GM23338 (cell line): ENCODE results near the gene AKR1C2. TPM values are rescaled to one million over a fixed set of nuclear protein-coding genes. Genes with fewer than 3 reads are reported as not detected.

Experiments
- ATAC-seq: fragments of 200-7000 bp; cut with Tn5 transposase; 3 replicates; pipeline ENCODE4 v1.9.1; 2020
- DNase-seq: peaks from one replicate; pipeline ENCODE4 v3.0.0-alpha.2; 2015; ENCODE audit warnings: low spot score
- H2AFZ ChIP-seq: fragments of 200-600 bp; sonication (generic); 2 replicates; pipeline ENCODE4 v1.8.0; 2016; ENCODE audit warnings: antibody characterized with exemption, mild to moderate bottlenecking, moderate library complexity
- H3F3A ChIP-seq: fragments of 200-600 bp; sonication (generic); replicated peaks from 2 replicates; pipeline ENCODE4 v1.8.0; 2017; ENCODE audit warnings: antibody characterized with exemption, mixed run types, low read depth
- H3K27ac ChIP-seq: fragments of 200-600 bp; sonication (generic); 2 replicates; pipeline ENCODE4 v1.6.1; 2016; ENCODE audit warnings: low read depth
- H3K27me3 ChIP-seq: fragments of 200-600 bp; sonication (generic); 2 replicates; pipeline ENCODE4 v1.8.0; 2016; ENCODE audit warnings: mild to moderate bottlenecking, mixed run types, moderate library complexity; ENCODE audit not compliant: insufficient read depth
- H3K36me3 ChIP-seq: fragments of 200-600 bp; sonication (generic); 2 replicates; pipeline ENCODE4 v1.8.0; 2016; ENCODE audit warnings: mild to moderate bottlenecking; ENCODE audit not compliant: insufficient read depth
- H3K4me1 ChIP-seq: fragments of 200-600 bp; sonication (generic); 2 replicates; pipeline ENCODE4 v1.8.0; 2016; ENCODE audit warnings: mild to moderate bottlenecking, moderate library complexity; ENCODE audit not compliant: insufficient read depth
- H3K4me2 ChIP-seq: fragments of 200-600 bp; sonication (generic); 2 replicates; pipeline ENCODE4 v1.7.1; 2017; ENCODE audit warnings: mixed run types
- H3K4me3 ChIP-seq: fragments of 200-600 bp; sonication (generic); 2 replicates; pipeline ENCODE4 v1.6.1; 2016; ENCODE audit warnings: mixed run types
- H3K79me2 ChIP-seq: fragments of 200-600 bp; sonication (generic); replicated peaks from 2 replicates; pipeline ENCODE4 v1.8.0; 2017; ENCODE audit warnings: mild to moderate bottlenecking; ENCODE audit not compliant: insufficient read depth
- H3K9me2 ChIP-seq: fragments of 200-600 bp; sonication (generic); 2 replicates; pipeline ENCODE4 v1.8.0; 2017; ENCODE audit not compliant: insufficient read depth
- H4K20me1 ChIP-seq: fragments of 200-600 bp; sonication (generic); replicated peaks from 2 replicates; pipeline ENCODE4 v1.8.0; 2017; ENCODE audit warnings: mild to moderate bottlenecking; ENCODE audit not compliant: insufficient read depth
- H3K27ac Mint-ChIP-seq: 2 replicates; pipeline ENCODE4 v1.8.0; 2020; ENCODE audit warnings: inconsistent platforms, mild to moderate bottlenecking, moderate library complexity, mixed read lengths
- H3K27me3 Mint-ChIP-seq: 3 replicates; pipeline ENCODE4 v1.8.0; 2022; ENCODE audit warnings: low read depth, mild to moderate bottlenecking, moderate library complexity, mixed read lengths, inconsistent platforms; ENCODE audit not compliant: insufficient read depth, poor library complexity
- H3K36me3 Mint-ChIP-seq: 3 replicates; pipeline ENCODE4 v1.8.0; 2021; ENCODE audit warnings: low read depth, mild to moderate bottlenecking, inconsistent platforms, moderate library complexity, mixed read lengths
- H3K4me1 Mint-ChIP-seq: 3 replicates; pipeline ENCODE4 v1.8.0; 2020; ENCODE audit warnings: mild to moderate bottlenecking, inconsistent platforms, mixed read lengths
- H3K4me3 Mint-ChIP-seq: 3 replicates; pipeline ENCODE4 v1.8.0; 2021; ENCODE audit warnings: moderate library complexity, mild to moderate bottlenecking, inconsistent platforms, mixed read lengths
- H3K9me3 Mint-ChIP-seq: 3 replicates; pipeline ENCODE4 v1.8.0; 2020; ENCODE audit warnings: moderate library complexity, mild to moderate bottlenecking, inconsistent platforms, mixed read lengths
- CREB1 ChIP-seq: fragments of 250-450 bp; sonication (Bioruptor Pico); IDR thresholded peaks from 2 replicates; pipeline ENCODE4 v1.5.0; 2020; ENCODE audit warnings: low read depth, mild to moderate bottlenecking, moderate library complexity
- CTCF ChIP-seq, 2 experiments: fragments of 200-600 bp in 1 of 2; sonication (generic) in 1 of 2; conservative IDR thresholded peaks; 2 replicates each; pipeline versions ENCODE4 v1.5.1 to v1.6.1; 2016 to 2017; ENCODE audit warnings: antibody characterized with exemption in 2 of 2, low read depth in 2 of 2, mild to moderate bottlenecking in 2 of 2, moderate library complexity in 1 of 2
- ETS1 ChIP-seq: IDR thresholded peaks from 2 replicates; pipeline ENCODE4 v1.6.1; 2016; ENCODE audit warnings: antibody characterized with exemption
- EZH2 ChIP-seq: fragments of 200-600 bp; sonication (generic); IDR thresholded peaks from one replicate; pipeline ENCODE4 v1.8.0; 2017; ENCODE audit warnings: antibody characterized with exemption, mild to moderate bottlenecking, low read depth; ENCODE audit not compliant: unreplicated experiment
- EZH2phosphoT487 ChIP-seq: fragments of 200-600 bp; sonication (generic); IDR thresholded peaks from one replicate; pipeline ENCODE4 v1.8.1; 2018; ENCODE audit warnings: antibody characterized with exemption; ENCODE audit not compliant: unreplicated experiment
- JUNB ChIP-seq: IDR thresholded peaks from one replicate; pipeline ENCODE4 v1.6.1; 2016; ENCODE audit warnings: antibody characterized with exemption; ENCODE audit not compliant: unreplicated experiment
- NANOG ChIP-seq: IDR thresholded peaks from 2 replicates; pipeline ENCODE4 v1.6.1; 2016; ENCODE audit warnings: antibody characterized with exemption, borderline replicate concordance
- POLR2AphosphoS5 ChIP-seq: IDR thresholded peaks from 2 replicates; pipeline ENCODE4 v1.6.1; 2016; ENCODE audit warnings: antibody characterized with exemption, low read depth
- REST ChIP-seq: IDR thresholded peaks from one replicate; pipeline ENCODE4 v1.6.1; 2018; ENCODE audit warnings: antibody characterized with exemption; ENCODE audit not compliant: unreplicated experiment
- STAT1 ChIP-seq: IDR thresholded peaks from one replicate; pipeline ENCODE4 v1.6.1; 2016; ENCODE audit warnings: antibody characterized with exemption; ENCODE audit not compliant: unreplicated experiment
- ZNF114 ChIP-seq: fragments of 250-450 bp; sonication (Bioruptor Pico); IDR thresholded peaks from 2 replicates; pipeline ENCODE4 v1.5.0; 2020; ENCODE audit warnings: mild to moderate bottlenecking, moderate library complexity
- ZNF331 ChIP-seq: fragments of 250-450 bp; sonication (Bioruptor Pico); IDR thresholded peaks from 2 replicates; pipeline ENCODE4 v1.5.0; 2020; ENCODE audit warnings: low read depth, mild to moderate bottlenecking, moderate library complexity
- ZNF462 ChIP-seq: fragments of 250-450 bp; sonication (Bioruptor Pico); IDR thresholded peaks from 2 replicates; pipeline ENCODE4 v1.5.0; 2020; ENCODE audit warnings: mild to moderate bottlenecking, moderate library complexity
- polyA plus RNA-seq: library from polyadenylated mRNA; unstranded; fragments of >200 nt; fragmentation: Nextera tagmentation; extraction: Ambion mirVana; gene quantifications from 2 replicates; pipeline ENCODE4 v1.2.1, GENCODE V29; 2016
- total RNA-seq: library from RNA; depleted of rRNA; stranded (reverse); fragments of >200 nt; shearing (Covaris generic); gene quantifications from 2 replicates; pipeline ENCODE4 v1.2.3, GENCODE V29; 2014

AKR1C2 gene
- total and polyA plus RNA-seq, 2 experiments from 2014 or later: 0.35 to 0.86 TPM

- peaks cover 8% of the 10 kb centered on the region for H3K36me3 Mint-ChIP-seq
- Histone ChIP-seq H3K27ac (no peak overlapping the region), H2AFZ (no peak overlapping the region)
Measured at GRCh38 chr10:5034588-5034987, 30.9 kb upstream of the AKR1C2 start.

More at GRCh38 chr10:5034588-5034987, 30.9 kb upstream of the AKR1C2 start:
- Mint-ChIP-seq H3K27ac (no peak overlapping the region), H3K4me3 (no peak overlapping the region), H3K27me3 (peaks cover 8% of the 10 kb centered on the region), H3K4me1 (peaks cover 9% of the 10 kb centered on the region), H3K9me3 (peaks cover 12% of the 10 kb centered on the region)
- Histone ChIP-seq H3K27me3 (no peaks in the 10 kb centered on the region), H3K9me2 (no peaks in the 10 kb centered on the region), H3K79me2 (no peaks in the 10 kb centered on the region), H3F3A (no peaks in the 10 kb centered on the region), H3K4me2 (no peak overlapping the region), H3K36me3 (no peaks in the 10 kb centered on the region), H3K4me1 (no peaks in the 10 kb centered on the region), H3K4me3 (no peak overlapping the region), H4K20me1 (no peaks in the 10 kb centered on the region)
- DNase-seq (no peak), ATAC-seq (no peak)
- TF ChIP-seq ETS1 (no peak), EZH2phosphoT487 (no peak), STAT1 (no peak), CTCF (conservative IDR thresholded peaks at IDR 0.05; ENCODE audit: low read depth in 2 of 2) (no peak), ZNF114 (CRISPR knock-in tag) (no peak), EZH2 (no peak), CREB1 (CRISPR knock-in tag) (no peak), POLR2AphosphoS5 (no peak), ZNF462 (no peak), REST (no peak), NANOG (no peak), ZNF331 (CRISPR knock-in tag) (no peak), JUNB (no peak)
